H9 (cell line): Measurements from ENCODE around the gene NEURL4. TPM values are rescaled to one million over a fixed set of nuclear protein-coding genes. Genes with fewer than 3 reads are reported as not detected.

Experiments used
- DNase-seq: peaks from one replicate; pipeline ENCODE4 v3.0.0-alpha.2; 2017
- H2AFZ ChIP-seq: one replicate; pipeline ENCODE4 v1.6.1; 2013; ENCODE audit warnings: mild to moderate bottlenecking, low read length, control low read depth, moderate library complexity
- H2AK5ac ChIP-seq: 2 replicates; pipeline ENCODE4 v1.6.1; 2013; ENCODE audit warnings: low read length, control low read depth, mixed read lengths; ENCODE audit not compliant: insufficient read length
- H2BK120ac ChIP-seq: one replicate; pipeline ENCODE4 v1.6.1; 2013; ENCODE audit warnings: low read depth, mild to moderate bottlenecking, low read length, control low read depth, inconsistent platforms; ENCODE audit not compliant: poor library complexity, severe bottlenecking
- H2BK12ac ChIP-seq: 2 replicates; pipeline ENCODE4 v1.6.1; 2013; ENCODE audit warnings: low read length, control low read depth, mixed read lengths, low read depth; ENCODE audit not compliant: insufficient read length
- H2BK15ac ChIP-seq: 2 replicates; pipeline ENCODE4 v1.6.1; 2013; ENCODE audit warnings: low read depth, low read length, control low read depth
- H2BK20ac ChIP-seq: one replicate; pipeline ENCODE4 v1.6.1; 2013; ENCODE audit warnings: low read depth, mild to moderate bottlenecking, low read length, control low read depth, inconsistent platforms; ENCODE audit not compliant: poor library complexity, severe bottlenecking
- H2BK5ac ChIP-seq: 2 replicates; pipeline ENCODE4 v1.6.1; 2013; ENCODE audit warnings: low read length, control low read depth, mixed read lengths; ENCODE audit not compliant: insufficient read length
- H3K14ac ChIP-seq: 2 replicates; pipeline ENCODE4 v1.6.1; 2013; ENCODE audit warnings: low read length, control low read depth; ENCODE audit not compliant: insufficient read depth
- H3K18ac ChIP-seq: 2 replicates; pipeline ENCODE4 v1.6.1; 2013; ENCODE audit warnings: low read depth, mild to moderate bottlenecking, mixed read lengths, low read length, control low read depth; ENCODE audit not compliant: insufficient read length
- H3K23ac ChIP-seq: 2 replicates; pipeline ENCODE4 v1.6.1; 2013; ENCODE audit warnings: low read length, control low read depth, mixed read lengths, low read depth; ENCODE audit not compliant: insufficient read length
- H3K23me2 ChIP-seq: 2 replicates; pipeline ENCODE4 v1.6.1; 2013; ENCODE audit warnings: low read depth, mild to moderate bottlenecking, mixed read lengths, low read length, control low read depth; ENCODE audit not compliant: insufficient read length, poor library complexity, severe bottlenecking
- H3K27ac ChIP-seq: 2 replicates; pipeline ENCODE4 v1.5.1; 2013; ENCODE audit warnings: low read length, control low read depth, mixed read lengths, low read depth; ENCODE audit not compliant: insufficient read length
- H3K27me3 ChIP-seq: 2 replicates; pipeline ENCODE4 v1.6.1; 2013; ENCODE audit warnings: low read length, control low read depth, inconsistent platforms; ENCODE audit not compliant: insufficient read depth
- H3K4ac ChIP-seq: 2 replicates; pipeline ENCODE4 v1.6.1; 2013; ENCODE audit warnings: low read depth, mild to moderate bottlenecking, control low read depth, inconsistent platforms, low read length, moderate library complexity
- H3K4me1 ChIP-seq: 2 replicates; pipeline ENCODE4 v1.6.1; 2013; ENCODE audit warnings: low read length, control low read depth, inconsistent platforms; ENCODE audit not compliant: insufficient read depth
- H3K4me2 ChIP-seq: 2 replicates; pipeline ENCODE4 v1.6.1; 2013; ENCODE audit warnings: low read length, control low read depth, mixed read lengths; ENCODE audit not compliant: insufficient read length, insufficient read depth
- H3K56ac ChIP-seq: 2 replicates; pipeline ENCODE4 v1.6.1; 2013; ENCODE audit warnings: low read depth, mild to moderate bottlenecking, mixed read lengths, low read length, control low read depth; ENCODE audit not compliant: insufficient read length
- H3K79me1 ChIP-seq: 2 replicates; pipeline ENCODE4 v1.6.1; 2013; ENCODE audit warnings: low read depth, mild to moderate bottlenecking, moderate library complexity, low read length, control low read depth, inconsistent platforms; ENCODE audit not compliant: insufficient read depth, poor library complexity, severe bottlenecking
- H3K79me2 ChIP-seq: 2 replicates; pipeline ENCODE4 v1.6.1; 2013; ENCODE audit warnings: low read length, control low read depth, inconsistent platforms; ENCODE audit not compliant: insufficient read depth
- H3K9ac ChIP-seq: 2 replicates; pipeline ENCODE4 v1.6.1; 2013; ENCODE audit warnings: low read length, control low read depth, mixed read lengths; ENCODE audit not compliant: insufficient read length; ENCODE audit errors: extremely low read depth
- H3K9me3 ChIP-seq: one replicate; pipeline ENCODE4 v1.6.1; 2013; ENCODE audit warnings: low read depth, low read length, inconsistent platforms; ENCODE audit not compliant: control insufficient read depth
- H3T11ph ChIP-seq: one replicate; pipeline ENCODE4 v1.6.1; 2013; ENCODE audit warnings: mild to moderate bottlenecking, low read length, control low read depth, inconsistent platforms
- H4K20me1 ChIP-seq: one replicate; pipeline ENCODE4 v1.6.1; 2013; ENCODE audit not compliant: control insufficient read depth, insufficient read length, insufficient read depth
- H4K5ac ChIP-seq: 2 replicates; pipeline ENCODE4 v1.6.1; 2013; ENCODE audit warnings: low read depth, mild to moderate bottlenecking, mixed read lengths, low read length, control low read depth; ENCODE audit not compliant: insufficient read length
- H4K8ac ChIP-seq: replicated peaks from 2 replicates; pipeline ENCODE4 v1.6.1; 2013; ENCODE audit warnings: low read length, control low read depth, mixed read lengths, low read depth; ENCODE audit not compliant: insufficient read length
- H4K91ac ChIP-seq: 2 replicates; pipeline ENCODE4 v1.6.1; 2013; ENCODE audit warnings: low read depth, mild to moderate bottlenecking, moderate library complexity, mixed read lengths, low read length, control low read depth; ENCODE audit not compliant: insufficient read length
- H3K27ac Mint-ChIP-seq, 3 experiments: 2 replicates in 2 of 3; 3 replicates in 1 of 3; pipeline ENCODE4 v1.8.0; 2020 to 2021; ENCODE audit warnings: mixed read lengths in 3 of 3, mild to moderate bottlenecking in 1 of 3, moderate library complexity in 1 of 3
- H3K27me3 Mint-ChIP-seq: 2 replicates; pipeline ENCODE4 v1.8.0; 2021; ENCODE audit warnings: low read depth, mild to moderate bottlenecking, moderate library complexity, mixed read lengths
- H3K36me3 Mint-ChIP-seq, 3 experiments: 2 replicates in 2 of 3; 3 replicates in 1 of 3; pipeline ENCODE4 v1.8.0; 2020 to 2021; ENCODE audit warnings: low read depth in 3 of 3, mixed read lengths in 3 of 3; ENCODE audit not compliant: insufficient read depth in 1 of 3
- H3K4me1 Mint-ChIP-seq, 2 experiments: 2 replicates each; pipeline ENCODE4 v1.8.0; 2020; ENCODE audit warnings: mixed read lengths in 2 of 2
- H3K4me3 Mint-ChIP-seq, 2 experiments: 2 replicates in 1 of 2; 3 replicates in 1 of 2; pipeline ENCODE4 v1.8.0; 2020 to 2021; ENCODE audit warnings: mild to moderate bottlenecking in 2 of 2, mixed read lengths in 2 of 2, moderate library complexity in 1 of 2
- H3K9me3 Mint-ChIP-seq, 2 experiments: 2 replicates in 1 of 2; 3 replicates in 1 of 2; pipeline ENCODE4 v1.8.0; 2020; ENCODE audit warnings: mild to moderate bottlenecking in 2 of 2, mixed read lengths in 2 of 2, moderate library complexity in 1 of 2
- WGBS: extraction: QIAGEN DNeasy Blood & Tissue Kit; methylation state at CpG from one replicate; pipeline ENCODE4 v1.1.7; 2013; ENCODE audit warnings: missing lambda C conversion rate, low lambda C conversion rate, mixed read lengths; ENCODE audit not compliant: insufficient read length; ENCODE audit errors: extremely low coverage; 5-methylcytosine and 5-hydroxymethylcytosine counted together
- total RNA-seq: library from RNA; stranded (reverse); gene quantifications from 2 replicates; pipeline ENCODE4 v1.2.1, GENCODE V29; 2021
- TF ChIP-seq, protein P1 (sequence below): fragments of 200-600 bp; sonication (generic); conservative IDR thresholded peaks from 3 replicates; pipeline ENCODE4 v1.8.0; 2021; ENCODE audit warnings: antibody characterized with exemption, mild to moderate bottlenecking

Gene NEURL4
- total RNA-seq, 1 experiment from 2014 or later, result 54.8 TPM

DNA sequence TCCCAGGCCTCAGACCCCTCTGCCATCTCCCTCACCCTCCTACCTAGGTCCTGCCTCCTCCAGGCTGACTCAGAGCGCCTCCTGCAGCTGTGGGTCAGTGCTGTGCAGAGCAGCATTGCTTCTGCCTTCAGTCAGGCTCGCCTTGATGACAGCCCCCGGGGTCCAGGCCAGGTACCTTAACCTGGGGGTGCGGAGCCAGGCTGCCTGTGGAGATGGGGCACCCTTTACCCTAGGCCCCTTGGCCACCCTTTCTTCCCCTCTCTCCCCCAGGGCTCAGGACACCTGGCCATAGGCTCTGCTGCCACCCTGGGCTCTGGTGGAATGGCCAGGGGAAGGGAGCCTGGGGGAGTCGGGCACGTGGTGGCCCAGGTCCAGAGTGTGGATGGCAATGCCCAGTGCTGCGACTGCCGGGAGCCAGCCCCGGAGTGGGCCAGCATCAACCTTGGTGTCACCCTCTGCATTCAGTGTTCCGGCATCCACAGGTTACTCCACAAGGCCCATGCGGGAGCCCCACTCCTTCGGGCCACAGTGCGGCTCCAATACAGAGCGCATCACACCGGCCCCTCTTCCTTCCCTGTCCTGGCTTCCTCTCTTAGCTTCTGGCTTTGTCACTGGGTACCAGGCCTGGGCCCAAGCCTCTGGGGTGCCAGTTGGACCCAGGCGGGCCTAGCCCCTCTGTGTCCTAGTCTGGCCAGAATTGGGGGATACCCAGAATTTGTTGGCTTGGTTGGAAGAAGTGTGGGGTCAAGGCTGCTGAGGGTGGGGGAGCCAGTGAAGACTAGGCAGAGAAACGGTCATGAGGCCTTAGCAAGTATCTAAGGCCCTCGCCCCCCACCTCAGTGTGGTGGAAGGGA lies 17.9 kb upstream of the NEURL4 start:
- H2BK5ac ChIP-seq, result no peak overlapping the region
- H3K4me2 ChIP-seq, result no peak overlapping the region
- H4K91ac ChIP-seq, result no peak overlapping the region
- no peak overlapping the region for H3K9ac ChIP-seq
- no peak overlapping the region for H2BK12ac ChIP-seq
- no peak for DNase-seq
- no peak overlapping the region for H3K18ac ChIP-seq
- no peaks in the 10 kb centered on the region for H3K9me3 ChIP-seq
- Mint-ChIP-seq H3K9me3 (no peaks in the 10 kb centered on the region), H3K36me3 (peaks cover 0 to 2% (median 0%) of the 10 kb centered on the region in 3 experiments; a peak in 2 of 7 replicates), H3K27ac (no peak overlapping the region), H3K4me3 (peak overlapping the region in 1 of 2 experiments; percentile 40; a peak in 1 of 5 replicates), H3K27me3 (no peaks in the 10 kb centered on the region; the same call in none of the 2 replicates), H3K4me1 (peaks cover 12 to 15% of the 10 kb centered on the region in 2 experiments)
- H3K79me1 ChIP-seq, result no peaks in the 10 kb centered on the region
- H4K5ac ChIP-seq, result no peak overlapping the region
- 0 out of 2 replicates have a peak, but pooled peaks cover 2% of the 10 kb centered on the region for H3K4me1 ChIP-seq
- H3K27ac ChIP-seq, result no peak overlapping the region
- no peak overlapping the region for H2BK20ac ChIP-seq
- H4K8ac ChIP-seq, result no peak overlapping the region
- no peak overlapping the region for H3K56ac ChIP-seq
- TF ChIP-seq, protein P1, sequence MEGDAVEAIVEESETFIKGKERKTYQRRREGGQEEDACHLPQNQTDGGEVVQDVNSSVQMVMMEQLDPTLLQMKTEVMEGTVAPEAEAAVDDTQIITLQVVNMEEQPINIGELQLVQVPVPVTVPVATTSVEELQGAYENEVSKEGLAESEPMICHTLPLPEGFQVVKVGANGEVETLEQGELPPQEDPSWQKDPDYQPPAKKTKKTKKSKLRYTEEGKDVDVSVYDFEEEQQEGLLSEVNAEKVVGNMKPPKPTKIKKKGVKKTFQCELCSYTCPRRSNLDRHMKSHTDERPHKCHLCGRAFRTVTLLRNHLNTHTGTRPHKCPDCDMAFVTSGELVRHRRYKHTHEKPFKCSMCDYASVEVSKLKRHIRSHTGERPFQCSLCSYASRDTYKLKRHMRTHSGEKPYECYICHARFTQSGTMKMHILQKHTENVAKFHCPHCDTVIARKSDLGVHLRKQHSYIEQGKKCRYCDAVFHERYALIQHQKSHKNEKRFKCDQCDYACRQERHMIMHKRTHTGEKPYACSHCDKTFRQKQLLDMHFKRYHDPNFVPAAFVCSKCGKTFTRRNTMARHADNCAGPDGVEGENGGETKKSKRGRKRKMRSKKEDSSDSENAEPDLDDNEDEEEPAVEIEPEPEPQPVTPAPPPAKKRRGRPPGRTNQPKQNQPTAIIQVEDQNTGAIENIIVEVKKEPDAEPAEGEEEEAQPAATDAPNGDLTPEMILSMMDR, result 0 out of 3 replicates have a peak, but pooled peaks have one; percentile 13
- H2BK120ac ChIP-seq, result no peak overlapping the region
- no peak overlapping the region for H2BK15ac ChIP-seq
- H3K14ac ChIP-seq, result no peak overlapping the region
- H3K4ac ChIP-seq, result no peak overlapping the region
- H3K23me2 ChIP-seq, result peaks cover 12% of the 10 kb centered on the region
- no peak overlapping the region for H2AK5ac ChIP-seq
- no peak overlapping the region for H2AFZ ChIP-seq
- no peaks in the 10 kb centered on the region for H3K27me3 ChIP-seq
- H3T11ph ChIP-seq, result no peak overlapping the region
- no peak overlapping the region for H3K23ac ChIP-seq
- WGBS, result no CpG with 5 or more reads among the region's 18 CpGs
- H4K20me1 ChIP-seq, result no peaks in the 10 kb centered on the region
- H3K79me2 ChIP-seq, result no peaks in the 10 kb centered on the region
